Lung (tissue), 12 donors: ENCODE results near the gene CLCN4. TPM values are rescaled to one million over a fixed set of nuclear protein-coding genes. Genes with fewer than 3 reads are reported as not detected.

ENCODE experiments used
- ATAC-seq: fragments of 200-7000 bp; cut with Tn5 transposase; one replicate; pipeline ENCODE4 v1.9.1; 2020; ENCODE audit warnings: moderate number of reproducible peaks; ENCODE audit not compliant: insufficient read depth, low FRiP score
- DNase-seq, 3 donors: peaks; one replicate each; pipeline ENCODE4 v3.0.0-alpha.2; 2013 to 2017
- H3K27ac ChIP-seq, 2 donors: one replicate each; pipeline ENCODE4 v1.5.1; 2013; ENCODE audit warnings: mild to moderate bottlenecking in 2 of 2, moderate library complexity in 2 of 2, control low read depth in 1 of 2, inconsistent platforms in 1 of 2, low read depth in 1 of 2, low read length in 1 of 2
- H3K27me3 ChIP-seq, 3 donors: one replicate each; pipeline ENCODE4 v1.5.1; 2013; ENCODE audit warnings: low read length in 2 of 3; ENCODE audit not compliant: control insufficient read depth in 3 of 3, insufficient read depth in 3 of 3
- H3K36me3 ChIP-seq, 4 donors: one replicate each; pipeline ENCODE4 v1.5.1; 2013; ENCODE audit warnings: low read length in 4 of 4, mild to moderate bottlenecking in 1 of 4, moderate library complexity in 1 of 4; ENCODE audit not compliant: control insufficient read depth in 4 of 4, insufficient read depth in 4 of 4
- H3K4me1 ChIP-seq, 5 donors: one replicate each; pipeline ENCODE4 v1.5.1; 2013; ENCODE audit warnings: low read length in 5 of 5, mild to moderate bottlenecking in 2 of 5, moderate library complexity in 1 of 5; ENCODE audit not compliant: control insufficient read depth in 5 of 5, insufficient read depth in 5 of 5
- H3K4me3 ChIP-seq: one replicate; pipeline ENCODE4 v1.5.1; 2013; ENCODE audit warnings: mild to moderate bottlenecking, control low read depth, moderate library complexity
- H3K9ac ChIP-seq, 2 donors: one replicate each; pipeline ENCODE4 v1.5.1; 2013; ENCODE audit warnings: low read length in 2 of 2, control low read depth in 1 of 2; ENCODE audit not compliant: insufficient read depth in 1 of 2
- H3K9me3 ChIP-seq, 4 donors: one replicate each; pipeline ENCODE4 v1.5.1; 2013; ENCODE audit warnings: low read length in 3 of 4, mild to moderate bottlenecking in 1 of 4, moderate library complexity in 1 of 4; ENCODE audit not compliant: control insufficient read depth in 4 of 4, insufficient read depth in 3 of 4
- WGBS, 2 donors: extraction: QIAGEN DNeasy Blood & Tissue Kit; methylation state at CpG; one replicate each; pipeline ENCODE4 v1.1.7; 2013; 5-methylcytosine and 5-hydroxymethylcytosine counted together
- polyA plus RNA-seq, 2 donors: library from polyadenylated mRNA; stranded (reverse); fragments of 200-250 nt; gene quantifications; one replicate each; pipeline ENCODE4 v1.2.1, GENCODE V29; 2013
- total RNA-seq, 2 donors: library from RNA; depleted of rRNA in 1 of 2; stranded (reverse); fragments of >200 nt in 1 of 2; gene quantifications; one replicate each; pipeline ENCODE4 v1.2.1, GENCODE V29; 2014 to 2021
- TF ChIP-seq, protein P1 (sequence below): IDR thresholded peaks from 2 replicates; pipeline ENCODE4 v1.5.1; 2012; ENCODE audit warnings: mild to moderate bottlenecking; ENCODE audit errors: control extremely low read depth, extremely low read depth
- donor health status: control.
- donor health status: control.
- donor health status: Bipolar disorder and iron deficiency.
- donor health status: healthy.
- donor health status: DM: yes; HTN: yes; CAD: no.

Gene CLCN4
- total and polyA plus RNA-seq, 4 donors: 2.1 to 11.3 (median 5.8) TPM

DNA sequence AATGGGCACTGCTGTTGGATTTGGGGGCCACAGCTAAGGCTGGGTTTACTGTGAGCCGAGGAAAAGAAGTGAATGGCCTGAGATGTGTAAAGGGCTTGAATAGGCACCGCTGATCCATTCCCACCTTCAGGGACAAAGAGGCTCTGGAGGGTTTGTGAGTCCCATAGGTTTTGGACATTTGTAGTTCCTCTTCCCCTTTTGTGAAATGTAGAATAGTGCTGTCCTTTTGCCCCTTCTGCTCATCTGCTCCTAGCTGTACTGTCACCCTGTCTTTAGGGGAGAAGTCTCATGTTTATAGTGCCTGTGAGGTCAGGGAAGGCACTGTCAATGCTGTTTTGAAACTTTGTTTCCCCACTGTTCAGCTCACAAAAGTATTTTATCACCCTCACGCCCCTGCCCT, 26.4 kb upstream of the CLCN4 start:
- TF ChIP-seq, protein P1, sequence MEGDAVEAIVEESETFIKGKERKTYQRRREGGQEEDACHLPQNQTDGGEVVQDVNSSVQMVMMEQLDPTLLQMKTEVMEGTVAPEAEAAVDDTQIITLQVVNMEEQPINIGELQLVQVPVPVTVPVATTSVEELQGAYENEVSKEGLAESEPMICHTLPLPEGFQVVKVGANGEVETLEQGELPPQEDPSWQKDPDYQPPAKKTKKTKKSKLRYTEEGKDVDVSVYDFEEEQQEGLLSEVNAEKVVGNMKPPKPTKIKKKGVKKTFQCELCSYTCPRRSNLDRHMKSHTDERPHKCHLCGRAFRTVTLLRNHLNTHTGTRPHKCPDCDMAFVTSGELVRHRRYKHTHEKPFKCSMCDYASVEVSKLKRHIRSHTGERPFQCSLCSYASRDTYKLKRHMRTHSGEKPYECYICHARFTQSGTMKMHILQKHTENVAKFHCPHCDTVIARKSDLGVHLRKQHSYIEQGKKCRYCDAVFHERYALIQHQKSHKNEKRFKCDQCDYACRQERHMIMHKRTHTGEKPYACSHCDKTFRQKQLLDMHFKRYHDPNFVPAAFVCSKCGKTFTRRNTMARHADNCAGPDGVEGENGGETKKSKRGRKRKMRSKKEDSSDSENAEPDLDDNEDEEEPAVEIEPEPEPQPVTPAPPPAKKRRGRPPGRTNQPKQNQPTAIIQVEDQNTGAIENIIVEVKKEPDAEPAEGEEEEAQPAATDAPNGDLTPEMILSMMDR: no peak
- Histone ChIP-seq H3K4me1 (no peaks in the 10 kb centered on the region), H3K36me3 (peaks cover 5 to 28% (median 9%) of the 10 kb centered on the region in 4 donors), H3K4me3 (no peak overlapping the region), H3K9me3 (peaks cover 0 to 3% (median 0%) of the 10 kb centered on the region in 4 donors), H3K9ac (no peak overlapping the region), H3K27ac (no peak overlapping the region), H3K27me3 (no peaks in the 10 kb centered on the region)
- DNase-seq: no peak
- 73 to 97% methylated on average over 3 of the region's 3 CpGs for WGBS, 2 donors
- ATAC-seq: no peak

DNA sequence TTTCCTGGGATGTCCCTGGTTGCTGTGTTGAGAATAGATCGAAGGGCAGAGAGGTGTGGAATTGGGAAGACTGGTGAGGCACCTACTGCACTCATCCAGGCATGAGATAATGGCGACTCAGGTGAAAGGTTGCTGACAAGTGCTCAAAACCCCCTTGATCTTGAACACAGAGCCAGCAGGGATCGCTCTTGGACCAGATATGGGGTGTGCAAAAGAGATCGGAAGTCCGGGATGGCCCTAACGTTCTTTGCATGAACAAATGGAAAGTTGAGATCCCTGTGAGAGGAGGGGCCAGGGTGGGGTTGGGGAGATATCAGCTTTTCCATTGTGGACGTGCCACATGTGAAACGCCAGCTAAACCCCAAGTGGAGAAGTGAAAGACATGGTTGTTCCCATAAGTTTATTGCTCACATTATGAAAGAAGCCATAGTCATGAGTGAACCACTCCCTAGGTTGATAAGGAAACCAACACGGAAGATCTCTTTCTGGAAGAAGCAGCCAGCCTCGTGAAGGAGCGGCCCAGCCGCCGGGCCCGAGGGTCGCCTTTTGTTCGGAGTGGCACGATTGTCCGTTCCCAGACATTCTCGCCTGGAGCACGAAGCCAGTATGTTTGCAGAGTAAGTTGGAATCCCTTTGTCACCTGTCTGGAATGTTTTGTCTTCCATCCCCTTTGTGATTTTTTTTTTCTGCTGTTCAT, 22.6 kb upstream of the CLCN4 start:
- no peak overlapping the region for H3K27ac ChIP-seq
- no peaks in the 10 kb centered on the region for H3K9me3 ChIP-seq
- no peak for DNase-seq
- WGBS, 2 donors: 89 to 91% methylated on average over 20 of the region's 20 CpGs
- ATAC-seq: no peak
- H3K4me3 ChIP-seq: no peak overlapping the region
- TF ChIP-seq, protein P1: no peak
- H3K9ac ChIP-seq: no peak overlapping the region
- H3K27me3 ChIP-seq: no peaks in the 10 kb centered on the region
- peaks cover 5 to 29% (median 10%) of the 10 kb centered on the region in 4 donors for H3K36me3 ChIP-seq
- H3K4me1 ChIP-seq: no peaks in the 10 kb centered on the region

DNA sequence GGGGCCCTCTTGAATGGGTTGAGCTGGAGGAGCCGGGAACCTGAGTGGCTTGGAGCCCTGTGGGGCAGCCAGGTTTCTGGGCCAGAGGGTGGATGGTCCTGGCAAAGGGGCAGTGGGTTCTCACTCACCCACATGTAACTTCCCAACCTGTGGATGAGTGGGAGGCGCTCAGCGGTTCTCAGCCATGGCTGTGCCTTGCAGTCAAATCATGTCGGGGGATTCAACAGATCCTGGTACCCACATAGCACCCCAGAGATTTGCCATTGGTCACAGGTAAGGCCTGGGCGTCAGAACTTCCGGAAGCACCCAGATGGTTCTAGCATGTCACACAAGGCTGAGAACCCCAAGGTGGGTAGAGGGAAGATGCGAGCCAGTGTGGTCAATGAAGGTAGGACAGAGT, 21.9 kb upstream of the CLCN4 start:
- no peaks in the 10 kb centered on the region for H3K27me3 ChIP-seq
- ATAC-seq: no peak
- peaks cover 5 to 27% (median 12%) of the 10 kb centered on the region in 4 donors for H3K36me3 ChIP-seq
- H3K27ac ChIP-seq: no peak overlapping the region
- no peak overlapping the region for H3K4me3 ChIP-seq
- no peak overlapping the region for H3K9ac ChIP-seq
- 94 to 95% methylated on average over 7 of the region's 7 CpGs for WGBS, 2 donors
- H3K4me1 ChIP-seq: no peaks in the 10 kb centered on the region
- TF ChIP-seq, protein P1: no peak
- H3K9me3 ChIP-seq: no peaks in the 10 kb centered on the region
- DNase-seq: no peak
